Natural killer cell (primary cell): ENCODE measurements around the gene MYLK. TPM values are rescaled to one million over a fixed set of nuclear protein-coding genes. Genes with fewer than 3 reads are reported as not detected.

ENCODE experiments used
- ATAC-seq, 3 donors: fragments of 150-1000 bp in 2 of 3; fragments of 200-7000 bp in 1 of 3; cut with Tn5 transposase; 1 replicate in 1 of 3; 2 replicates in 2 of 3; pipeline ENCODE4 v1.10.0; 2021; ENCODE audit warnings: mild to moderate bottlenecking in 2 of 3, moderate library complexity in 2 of 3
- DNase-seq, 2 donors: peaks; one replicate each; pipeline versions ENCODE4 v3.0.0 to v3.0.0-alpha.2; 2013 to 2021; ENCODE audit warnings: mixed read lengths in 1 of 2
- H3K27ac ChIP-seq: one replicate; pipeline ENCODE4 v1.5.1; 2013; ENCODE audit warnings: mild to moderate bottlenecking, low read length
- H3K27me3 ChIP-seq: one replicate; pipeline ENCODE4 v1.6.1; 2013; ENCODE audit warnings: low read length; ENCODE audit not compliant: control insufficient read depth, insufficient read depth
- H3K36me3 ChIP-seq: one replicate; pipeline ENCODE4 v1.6.1; 2013; ENCODE audit warnings: low read length; ENCODE audit not compliant: control insufficient read depth, insufficient read depth
- H3K4me1 ChIP-seq: one replicate; pipeline ENCODE4 v1.6.1; 2013; ENCODE audit warnings: low read length; ENCODE audit not compliant: control insufficient read depth, insufficient read depth
- H3K4me3 ChIP-seq: one replicate; pipeline ENCODE4 v1.5.1; 2013; ENCODE audit warnings: low read length
- H3K9me3 ChIP-seq: one replicate; pipeline ENCODE4 v1.6.1; 2013; ENCODE audit warnings: low read length; ENCODE audit not compliant: control insufficient read depth, insufficient read depth
- H3K27ac Mint-ChIP-seq, 2 donors: one replicate each; pipeline ENCODE4 v1.8.0; 2022; ENCODE audit warnings: mild to moderate bottlenecking in 2 of 2, mixed read lengths in 2 of 2, moderate library complexity in 1 of 2
- H3K27me3 Mint-ChIP-seq, 2 donors: one replicate each; pipeline ENCODE4 v1.8.0; 2022; ENCODE audit warnings: low read depth in 2 of 2, mixed read lengths in 2 of 2
- H3K36me3 Mint-ChIP-seq: one replicate; pipeline ENCODE4 v1.8.0; 2022; ENCODE audit warnings: mixed read lengths
- H3K4me1 Mint-ChIP-seq, 2 donors: one replicate each; pipeline ENCODE4 v1.8.0; 2022; ENCODE audit warnings: mixed read lengths in 2 of 2
- H3K4me3 Mint-ChIP-seq: one replicate; pipeline ENCODE4 v1.8.0; 2022; ENCODE audit warnings: mild to moderate bottlenecking, moderate library complexity, mixed read lengths
- H3K9me3 Mint-ChIP-seq, 2 donors: one replicate each; pipeline ENCODE4 v1.8.0; 2022; ENCODE audit warnings: mixed read lengths in 2 of 2
- WGBS: methylation state at CpG from one replicate; pipeline ENCODE4 v1.1.7; 2013; ENCODE audit warnings: missing lambda C conversion rate; ENCODE audit not compliant: insufficient coverage; 5-methylcytosine and 5-hydroxymethylcytosine counted together
- intact Hi-C: fragments of 100-400 bp; cut with micrococcal nuclease; formaldehyde crosslinking; loops from one replicate; pipeline ENCODE4 v1.14.2; 2022
- total RNA-seq, 4 donors: library from RNA; stranded (reverse); fragments of 120-200 nt in 1 of 4; gene quantifications; one replicate each; pipeline versions ENCODE4 v1.2.3 to v1.2.4, GENCODE V29; 2013 to 2022
- TF ChIP-seq, protein P1 (sequence below): fragments of 200-600 bp; IDR thresholded peaks from one replicate; pipeline ENCODE4 v1.8.0; 2022; ENCODE audit warnings: antibody characterized with exemption

MYLK gene
- total RNA-seq, 3 donors from 2014 or later (not counting 1 experiment from before 2014, with no cell fraction given): 0.39 to 5.4 (median 3.4) TPM

DNA sequence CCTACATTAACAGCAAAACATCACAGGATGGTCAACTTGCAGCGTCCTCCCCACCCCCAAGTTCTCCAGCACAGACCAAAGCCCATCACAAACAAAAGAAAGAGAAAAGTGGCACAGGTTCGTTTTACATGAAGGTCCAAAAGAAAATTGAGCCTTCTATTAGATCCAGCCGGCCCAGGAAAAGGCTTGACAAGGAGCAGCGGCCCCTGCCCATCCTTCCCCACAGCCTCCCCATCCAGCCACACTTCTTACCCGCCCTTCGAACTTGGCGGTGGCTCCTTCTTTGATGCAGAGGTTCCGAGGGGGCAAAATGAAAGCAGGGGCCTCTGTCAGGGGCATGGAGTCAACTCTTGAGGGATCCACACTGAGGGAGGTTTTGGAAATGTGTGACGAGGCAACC lies 90.7 kb downstream of the MYLK start:
- Histone ChIP-seq H3K27ac (no peak overlapping the region), H3K4me1 (no peaks in the 10 kb centered on the region), H3K36me3 (no peaks in the 10 kb centered on the region), H3K27me3 (no peaks in the 10 kb centered on the region), H3K9me3 (no peaks in the 10 kb centered on the region), H3K4me3 (no peak overlapping the region)
- Mint-ChIP-seq H3K36me3 (no peaks in the 10 kb centered on the region), H3K27me3 (peaks cover 3 to 9% of the 10 kb centered on the region in 2 donors), H3K9me3 (no peaks in the 10 kb centered on the region), H3K4me1 (no peaks in the 10 kb centered on the region), H3K27ac (no peak overlapping the region), H3K4me3 (no peak overlapping the region)
- no peak for ATAC-seq
- TF ChIP-seq, protein P1, sequence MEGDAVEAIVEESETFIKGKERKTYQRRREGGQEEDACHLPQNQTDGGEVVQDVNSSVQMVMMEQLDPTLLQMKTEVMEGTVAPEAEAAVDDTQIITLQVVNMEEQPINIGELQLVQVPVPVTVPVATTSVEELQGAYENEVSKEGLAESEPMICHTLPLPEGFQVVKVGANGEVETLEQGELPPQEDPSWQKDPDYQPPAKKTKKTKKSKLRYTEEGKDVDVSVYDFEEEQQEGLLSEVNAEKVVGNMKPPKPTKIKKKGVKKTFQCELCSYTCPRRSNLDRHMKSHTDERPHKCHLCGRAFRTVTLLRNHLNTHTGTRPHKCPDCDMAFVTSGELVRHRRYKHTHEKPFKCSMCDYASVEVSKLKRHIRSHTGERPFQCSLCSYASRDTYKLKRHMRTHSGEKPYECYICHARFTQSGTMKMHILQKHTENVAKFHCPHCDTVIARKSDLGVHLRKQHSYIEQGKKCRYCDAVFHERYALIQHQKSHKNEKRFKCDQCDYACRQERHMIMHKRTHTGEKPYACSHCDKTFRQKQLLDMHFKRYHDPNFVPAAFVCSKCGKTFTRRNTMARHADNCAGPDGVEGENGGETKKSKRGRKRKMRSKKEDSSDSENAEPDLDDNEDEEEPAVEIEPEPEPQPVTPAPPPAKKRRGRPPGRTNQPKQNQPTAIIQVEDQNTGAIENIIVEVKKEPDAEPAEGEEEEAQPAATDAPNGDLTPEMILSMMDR: no peak
- intact Hi-C loops: no loop called here
- 75% methylated on average over 9 of the region's 9 CpGs for WGBS
- DNase-seq: no peak

DNA sequence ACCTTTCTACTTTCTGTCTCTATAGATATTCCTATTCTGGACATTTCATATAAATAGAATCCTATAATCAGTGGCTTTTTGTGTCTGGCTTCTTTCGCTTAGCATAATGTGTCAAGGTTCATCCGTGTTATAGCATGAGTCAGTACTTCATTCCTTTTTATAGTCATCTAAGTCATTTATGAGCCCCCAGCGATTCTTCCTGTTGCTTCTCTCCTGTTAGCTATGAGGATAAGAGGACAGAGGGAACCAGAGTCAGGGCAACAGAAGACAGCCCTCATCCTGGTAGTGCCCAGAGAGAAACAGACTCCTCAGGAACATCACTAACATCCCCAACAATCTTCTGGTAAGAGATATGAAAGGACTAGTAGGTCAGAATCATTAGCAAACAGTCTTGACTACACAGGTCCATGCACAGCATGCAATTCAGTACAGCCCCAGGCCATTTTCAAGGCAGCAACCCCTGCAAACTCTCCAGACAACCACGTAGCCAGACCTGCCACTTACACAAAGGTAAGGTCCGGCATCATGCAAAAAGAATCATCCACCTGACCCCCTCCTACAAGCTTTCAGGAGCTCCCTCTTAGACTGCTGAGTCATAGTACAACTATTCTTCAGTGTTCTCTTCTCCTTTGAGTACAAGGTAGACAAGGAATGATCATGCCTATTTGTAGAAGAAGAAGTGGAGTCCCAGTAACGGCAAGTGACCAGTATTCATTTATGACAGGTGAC lies 91.5 kb downstream of the MYLK start:
- no peak overlapping the region for H3K4me3 ChIP-seq
- H3K36me3 Mint-ChIP-seq: no peaks in the 10 kb centered on the region
- TF ChIP-seq, protein P1: no peak
- ATAC-seq (no peak), DNase-seq (no peak)
- peaks cover 3 to 9% of the 10 kb centered on the region in 2 donors for H3K27me3 Mint-ChIP-seq
- no peak overlapping the region for H3K27ac Mint-ChIP-seq
- WGBS: 80% methylated on average over 5 of the region's 6 CpGs
- H3K36me3 ChIP-seq: no peaks in the 10 kb centered on the region
- H3K27ac ChIP-seq: no peak overlapping the region
- no peaks in the 10 kb centered on the region for H3K4me1 Mint-ChIP-seq
- H3K27me3 ChIP-seq: no peaks in the 10 kb centered on the region
- H3K4me3 Mint-ChIP-seq: no peak overlapping the region
- H3K9me3 ChIP-seq: no peaks in the 10 kb centered on the region
- H3K9me3 Mint-ChIP-seq: no peaks in the 10 kb centered on the region
- intact Hi-C loops: no loop called here
- no peaks in the 10 kb centered on the region for H3K4me1 ChIP-seq

DNA sequence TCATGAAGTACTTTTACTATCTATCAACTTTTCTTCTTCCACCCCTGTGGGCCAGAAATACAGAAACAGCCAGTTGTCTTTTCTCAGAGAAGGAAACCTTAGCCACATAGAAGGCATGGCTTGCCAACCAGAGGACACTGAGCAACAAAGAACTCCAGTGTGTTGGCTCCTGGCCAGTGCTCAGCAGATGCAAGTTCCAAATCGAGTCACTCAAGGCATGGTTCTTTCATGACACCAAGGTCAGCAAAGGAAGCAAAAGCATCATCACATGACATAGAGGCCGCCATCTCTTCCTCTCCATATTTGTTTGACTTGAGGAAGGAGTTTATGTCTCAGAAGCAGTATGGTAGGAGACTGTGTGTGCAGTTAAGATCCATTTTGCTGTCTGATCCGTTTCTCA lies 92.2 kb downstream of the MYLK start:
- TF ChIP-seq, protein P1: no peak
- no peak overlapping the region for H3K27ac ChIP-seq
- H3K9me3 Mint-ChIP-seq: no peaks in the 10 kb centered on the region
- no peaks in the 10 kb centered on the region for H3K4me1 Mint-ChIP-seq
- H3K27ac Mint-ChIP-seq: no peak overlapping the region
- peaks cover 3 to 9% of the 10 kb centered on the region in 2 donors for H3K27me3 Mint-ChIP-seq
- H3K27me3 ChIP-seq: no peaks in the 10 kb centered on the region
- ATAC-seq (no peak), DNase-seq (no peak)
- H3K36me3 ChIP-seq: no peaks in the 10 kb centered on the region
- H3K9me3 ChIP-seq: no peaks in the 10 kb centered on the region
- no peak overlapping the region for H3K4me3 ChIP-seq
- H3K4me1 ChIP-seq: no peaks in the 10 kb centered on the region
- no peaks in the 10 kb centered on the region for H3K36me3 Mint-ChIP-seq
- H3K4me3 Mint-ChIP-seq: no peak overlapping the region
- intact Hi-C loops: no loop called here
- WGBS: 75% methylated on average over 2 of the region's 3 CpGs

GRCh38 chr3:123791417-123791816 lies 92.7 kb downstream of the MYLK start:
- H3K36me3 Mint-ChIP-seq: no peaks in the 10 kb centered on the region
- H3K9me3 Mint-ChIP-seq: no peaks in the 10 kb centered on the region
- TF ChIP-seq, protein P1: no peak
- H3K27ac Mint-ChIP-seq: no peak overlapping the region
- WGBS: 100% methylated on average over 3 of the region's 3 CpGs
- Histone ChIP-seq H3K36me3 (no peaks in the 10 kb centered on the region), H3K27me3 (no peaks in the 10 kb centered on the region), H3K27ac (no peak overlapping the region), H3K4me3 (no peak overlapping the region), H3K9me3 (no peaks in the 10 kb centered on the region), H3K4me1 (no peaks in the 10 kb centered on the region)
- ATAC-seq (no peak), DNase-seq (no peak)
- H3K27me3 Mint-ChIP-seq: peaks cover 3 to 9% of the 10 kb centered on the region in 2 donors
- intact Hi-C loops: no loop called here
- no peak overlapping the region for H3K4me3 Mint-ChIP-seq
- no peaks in the 10 kb centered on the region for H3K4me1 Mint-ChIP-seq
